Ovary (tissue), 3 donors: ENCODE measurements around the gene CD7.

Experiments used
- CTCF ChIP-seq, 3 donors: fragments of 450-650 bp in 2 of 3; fragments of 200-600 bp in 1 of 3; IDR thresholded peaks; one replicate each; pipeline versions ENCODE4 v1.5.1 to v1.8.0; 2016 to 2022; ENCODE audit warnings: antibody characterized with exemption in 3 of 3, mild to moderate bottlenecking in 1 of 3
- EP300 ChIP-seq: sonication (generic); formaldehyde crosslinking; IDR thresholded peaks from one replicate; pipeline ENCODE4 v1.6.1; 2017; ENCODE audit warnings: antibody characterized with exemption
- POLR2A ChIP-seq: fragments of 450-650 bp; IDR thresholded peaks from one replicate; pipeline ENCODE4 v1.6.1; 2017; ENCODE audit warnings: antibody characterized with exemption, mild to moderate bottlenecking, moderate library complexity
- donor health status: DM: no; HTN: no; CAD: no.

GRCh38 chr17:82278786-82279391 lies 38.5 kb downstream of the CD7 start:
- TF ChIP-seq CTCF (IDR thresholded peaks at IDR 0.05) (no peak), POLR2A (no peak), EP300 (no peak)
